HCT116 (cell line): ENCODE measurements around the gene CSNK1G1. TPM values are rescaled to one million over a fixed set of nuclear protein-coding genes. Genes with fewer than 3 reads are reported as not detected.

Experiments used
- ATAC-seq: fragments of 200-7000 bp; cut with Tn5 transposase; 2 replicates; pipeline ENCODE4 v1.9.1; 2020; ENCODE audit warnings: mild to moderate bottlenecking, moderate library complexity
- BruUV-seq: library from RNA; stranded (reverse); fragments of 400-500 nt; replicated peaks from 2 replicates; lab custom pipeline; 2021; lab: Mats Ljungman, UMichigan
- CTCF ChIA-PET: fragments of 300-600 bp; sonication (Branson Sonifier 250); formaldehyde crosslinking; loops from one replicate; lab custom pipeline; 2021; ENCODE audit warnings: antibody characterized with exemption; lab: Charles Lee
- POLR2A ChIA-PET: fragments of 300-600, 350-600 bp; sonication (Branson Sonifier 250); formaldehyde crosslinking; loops from one replicate; lab custom pipeline; 2021; ENCODE audit warnings: antibody characterized with exemption; lab: Charles Lee
- RAD21 ChIA-PET, 2 experiments: fragments of 300-600 bp; sonication (Branson Sonifier 250); formaldehyde crosslinking; loops; one replicate each; lab custom pipeline; 2023; ENCODE audit warnings: low total read pairs in 2 of 2; ENCODE audit not compliant: uncharacterized antibody in 2 of 2, unreplicated experiment in 2 of 2, low non-redundant PET in 1 of 2; lab: Charles Lee
- DNase-seq: peaks from one replicate; pipeline ENCODE4 v3.0.0-alpha.2; 2010; ENCODE audit warnings: low read depth, low spot score
- H2AFZ ChIP-seq: fragments of 200-600 bp; shearing (Covaris generic), sonication (generic); 2 replicates; pipeline ENCODE4 v1.6.1; 2017; ENCODE audit warnings: low read depth, mixed run types, mixed read lengths, antibody characterized with exemption, low read length; ENCODE audit not compliant: poor library complexity, severe bottlenecking
- H3K27ac ChIP-seq: 2 replicates; pipeline ENCODE4 v1.5.1; 2012; ENCODE audit warnings: low read depth, low read length
- H3K27me3 ChIP-seq: fragments of 200-600 bp; sonication (generic); 2 replicates; pipeline ENCODE4 v1.6.1; 2016; ENCODE audit warnings: mixed run types, low read length, mixed read lengths; ENCODE audit not compliant: insufficient read depth
- H3K36me3 ChIP-seq, 2 experiments: fragments of 200-500 bp in 1 of 2; fragments of 200-600 bp in 1 of 2; sonication (Bioruptor generic) in 1 of 2; sonication (generic) in 1 of 2; 2 replicates each; pipeline versions ENCODE4 v1.5.1 to v1.6.1; 2014 to 2016; ENCODE audit warnings: low read length in 2 of 2, inconsistent platforms in 1 of 2, mixed read lengths in 1 of 2, mixed run types in 1 of 2; ENCODE audit not compliant: insufficient read depth in 2 of 2, control insufficient read depth in 1 of 2
- H3K4me1 ChIP-seq, 2 experiments: fragments of 200-600 bp in 1 of 2; sonication (generic) in 1 of 2; 2 replicates each; pipeline versions ENCODE4 v1.5.1 to v1.6.1; 2012 to 2017; ENCODE audit warnings: low read length in 2 of 2, inconsistent platforms in 1 of 2, mild to moderate bottlenecking in 1 of 2, mixed read lengths in 1 of 2, mixed run types in 1 of 2, moderate library complexity in 1 of 2; ENCODE audit not compliant: insufficient read depth in 2 of 2, control insufficient read depth in 1 of 2
- H3K4me2 ChIP-seq: fragments of 200-600 bp; sonication (generic); 2 replicates; pipeline ENCODE4 v1.6.1; 2017; ENCODE audit warnings: mixed run types, low read length, mixed read lengths
- H3K4me3 ChIP-seq, 2 experiments: fragments of 200-600 bp in 1 of 2; sonication (generic) in 1 of 2; replicated peaks in 1 of 2; 2 replicates each; pipeline ENCODE4 v1.5.1; 2011 to 2016; ENCODE audit warnings: low read length in 2 of 2, control low read depth in 1 of 2, low read depth in 1 of 2, mild to moderate bottlenecking in 1 of 2, mixed read lengths in 1 of 2, mixed run types in 1 of 2
- H3K79me2 ChIP-seq: fragments of 200-600 bp; sonication (generic); 2 replicates; pipeline ENCODE4 v1.6.1; 2017; ENCODE audit warnings: mild to moderate bottlenecking, mixed run types, low read length, moderate library complexity, mixed read lengths; ENCODE audit not compliant: insufficient read depth
- H3K9ac ChIP-seq: fragments of 200-600 bp; sonication (generic); 2 replicates; pipeline ENCODE4 v1.6.1; 2016; ENCODE audit warnings: low read length, mixed read lengths
- H3K9me2 ChIP-seq: fragments of 200-600 bp; sonication (generic), shearing (Covaris generic); 2 replicates; pipeline ENCODE4 v1.6.1; 2017; ENCODE audit warnings: mixed run types, mild to moderate bottlenecking, moderate library complexity; ENCODE audit not compliant: insufficient read depth
- H3K9me3 ChIP-seq, 2 experiments: fragments of 200-500 bp in 1 of 2; fragments of 200-600 bp in 1 of 2; sonication (Bioruptor generic) in 1 of 2; sonication (generic) in 1 of 2; 2 replicates each; pipeline ENCODE4 v1.6.1; 2014 to 2017; ENCODE audit warnings: low read length in 2 of 2, mixed read lengths in 2 of 2, inconsistent platforms in 1 of 2, low read depth in 1 of 2, mild to moderate bottlenecking in 1 of 2, mixed run types in 1 of 2, moderate library complexity in 1 of 2; ENCODE audit not compliant: control insufficient read depth in 1 of 2, insufficient read depth in 1 of 2
- H4K20me1 ChIP-seq: fragments of 200-600 bp; sonication (generic), shearing (Covaris generic); 2 replicates; pipeline ENCODE4 v1.6.1; 2017; ENCODE audit warnings: mixed run types, mild to moderate bottlenecking, moderate library complexity; ENCODE audit not compliant: insufficient read depth
- ATF3 ChIP-seq: IDR thresholded peaks from 2 replicates; pipeline ENCODE4 v1.6.1; 2012
- CBX3 ChIP-seq: IDR thresholded peaks from 2 replicates; pipeline ENCODE4 v1.6.1; 2012; ENCODE audit warnings: low read depth
- ELF1 ChIP-seq: IDR thresholded peaks from 2 replicates; pipeline ENCODE4 v1.6.1; 2012; ENCODE audit warnings: low read depth, borderline replicate concordance
- EZH2phosphoT487 ChIP-seq: fragments of 200-600 bp; IDR thresholded peaks from 2 replicates; pipeline ENCODE4 v1.6.1; 2018; ENCODE audit warnings: antibody characterized with exemption, borderline replicate concordance
- POLR2A ChIP-seq: IDR thresholded peaks from 2 replicates; pipeline ENCODE4 v1.7.0; 2011; ENCODE audit warnings: borderline replicate concordance; ENCODE audit not compliant: insufficient read depth, insufficient read length; ENCODE audit errors: extremely low read depth
- POLR2AphosphoS5 ChIP-seq: IDR thresholded peaks from 2 replicates; pipeline ENCODE4 v1.6.1; 2011; ENCODE audit warnings: mild to moderate bottlenecking, low read depth, low read length, moderate library complexity
- SRF ChIP-seq: IDR thresholded peaks from 2 replicates; pipeline ENCODE4 v1.6.1; 2012; ENCODE audit warnings: low read depth
- YY1 ChIP-seq: IDR thresholded peaks from 2 replicates; pipeline ENCODE4 v1.6.1; 2011; ENCODE audit warnings: low read length, low read depth, moderate library complexity, mild to moderate bottlenecking; ENCODE audit not compliant: insufficient replicate concordance; ENCODE audit errors: extremely low read depth
- intact Hi-C: fragments of 100-400 bp; cut with micrococcal nuclease; formaldehyde crosslinking; loops from 2 replicates; pipeline ENCODE4 v1.10.0; 2022
- total RNA-seq: library from RNA; stranded (reverse); gene quantifications from one replicate; pipeline ENCODE4 v1.2.1, GENCODE V29; 2021; ENCODE audit not compliant: unreplicated experiment
- TF ChIP-seq, protein P1 (sequence below), 3 experiments: fragments of 200-600 bp in 1 of 3; sonication (generic) in 1 of 3; IDR thresholded peaks in 2 of 3; conservative IDR thresholded peaks in 1 of 3; 2 replicates each; pipeline ENCODE4 v1.5.1; 2012 to 2017; ENCODE audit warnings: low read depth in 2 of 3, low read length in 2 of 3, antibody characterized with exemption in 1 of 3, borderline replicate concordance in 1 of 3, control low read depth in 1 of 3, mild to moderate bottlenecking in 1 of 3, mixed read lengths in 1 of 3, mixed run types in 1 of 3, moderate library complexity in 1 of 3; ENCODE audit not compliant: insufficient read depth in 1 of 3

The CSNK1G1 gene
- total RNA-seq, 1 experiment from 2014 or later, result 21.1 TPM

- peak overlapping the region; percentile 53; the same call in 1 of the 2 replicates for H3K27ac ChIP-seq
- no peaks in the 10 kb centered on the region for H3K9me3 ChIP-seq
- POLR2A ChIA-PET, result interaction anchor here (2.7 kb wide), 1 partner anchor 10 kb away, joined by 12 read pairs; the partner anchor contains the start of gene PPIB
- peaks cover 6 to 35% of the 10 kb centered on the region in 2 experiments for H3K4me1 ChIP-seq
- TF ChIP-seq SRF, result no peak
- no peak for TF ChIP-seq POLR2AphosphoS5
- TF ChIP-seq ATF3, result no peak
- no peak for TF ChIP-seq ELF1
- TF ChIP-seq YY1, result no peak
- TF ChIP-seq CBX3, result no peak
- TF ChIP-seq, protein P1, sequence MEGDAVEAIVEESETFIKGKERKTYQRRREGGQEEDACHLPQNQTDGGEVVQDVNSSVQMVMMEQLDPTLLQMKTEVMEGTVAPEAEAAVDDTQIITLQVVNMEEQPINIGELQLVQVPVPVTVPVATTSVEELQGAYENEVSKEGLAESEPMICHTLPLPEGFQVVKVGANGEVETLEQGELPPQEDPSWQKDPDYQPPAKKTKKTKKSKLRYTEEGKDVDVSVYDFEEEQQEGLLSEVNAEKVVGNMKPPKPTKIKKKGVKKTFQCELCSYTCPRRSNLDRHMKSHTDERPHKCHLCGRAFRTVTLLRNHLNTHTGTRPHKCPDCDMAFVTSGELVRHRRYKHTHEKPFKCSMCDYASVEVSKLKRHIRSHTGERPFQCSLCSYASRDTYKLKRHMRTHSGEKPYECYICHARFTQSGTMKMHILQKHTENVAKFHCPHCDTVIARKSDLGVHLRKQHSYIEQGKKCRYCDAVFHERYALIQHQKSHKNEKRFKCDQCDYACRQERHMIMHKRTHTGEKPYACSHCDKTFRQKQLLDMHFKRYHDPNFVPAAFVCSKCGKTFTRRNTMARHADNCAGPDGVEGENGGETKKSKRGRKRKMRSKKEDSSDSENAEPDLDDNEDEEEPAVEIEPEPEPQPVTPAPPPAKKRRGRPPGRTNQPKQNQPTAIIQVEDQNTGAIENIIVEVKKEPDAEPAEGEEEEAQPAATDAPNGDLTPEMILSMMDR (IDR thresholded peaks at IDR 0.05 in 2 of 3, conservative IDR thresholded peaks at IDR 0.05 in 1 of 3; ENCODE audit: borderline replicate concordance in 1 of 3, insufficient read depth in 1 of 3, low read depth in 2 of 3, low read length in 2 of 3), result no peak
- TF ChIP-seq EZH2phosphoT487, result no peak
- TF ChIP-seq POLR2A, result no peak
- TF ChIP-seq, all 23 proteins: peak for 0
- ATAC-seq, result no peak
- H3K27me3 ChIP-seq, result no peaks in the 10 kb centered on the region
- peak overlapping the region; percentile 77 to 78 for H3K4me3 ChIP-seq
- DNase-seq, result no peak
- no peaks in the 10 kb centered on the region for H4K20me1 ChIP-seq
- RAD21 ChIA-PET, result interaction anchor here in 1 of 2 experiments (1.1 kb wide), 1 partner anchor 10 kb away, joined by 3 read pairs; the partner anchor contains the start of gene PPIB
- no TSS peak for BruUV-seq
- H3K36me3 ChIP-seq, result peaks cover 20 to 26% of the 10 kb centered on the region in 2 experiments; a peak in 3 of 4 replicates
- H3K9me2 ChIP-seq, result no peaks in the 10 kb centered on the region
- peak overlapping the region; percentile 72 for H3K9ac ChIP-seq
- H2AFZ ChIP-seq, result no peak overlapping the region
- no peaks in the 10 kb centered on the region for H3K79me2 ChIP-seq
- intact Hi-C loops, result loop anchor here (5.0 kb wide), 3 partner anchors 55 to 540 kb away; partner anchors contain the start of genes CSNK1G1 and SNX1
- peak overlapping the region; percentile 91 for H3K4me2 ChIP-seq
- CTCF ChIA-PET, result interaction anchor here (0.7 to 2.5 kb wide), 7 partner anchors 9 to 575 kb away, joined by 3 to 23 read pairs (median 5); partner anchors contain the start of genes CIAO2A and PPIB
Measured at GRCh38 chr15:64152507-64153387, 203.2 kb downstream of the CSNK1G1 start.
